ENCODE results near the gene FPGS.
"Not testable (repeated sequence)": the region's sequence is repeated elsewhere in the genome, so short reads cannot be mapped to it uniquely, and the experiment has no call there.

The FPGS gene

GRCh38 chr9:127841087-127841835 lies 38.6 kb downstream of the FPGS start:
- no peak for DNase-seq

GRCh38 chr9:127844821-127845359 lies 42.2 kb downstream of the FPGS start:
- no peak for DNase-seq

- DNase-seq, result not testable (repeated sequence)
Observed at GRCh38 chr9:127845619-127846018, 42.9 kb downstream of the FPGS start.

- no peak for DNase-seq
Observed at GRCh38 chr9:127846443-127847177, 43.9 kb downstream of the FPGS start.

GRCh38 chr9:127847178-127847510 lies 44.5 kb downstream of the FPGS start:
- DNase-seq, result no peak

- no peak for DNase-seq
Observed at GRCh38 chr9:127847833-127848755, 45.4 kb downstream of the FPGS start.

GRCh38 chr9:127848756-127849504 lies 46.2 kb downstream of the FPGS start:
- DNase-seq, result no peak

- no peak for DNase-seq
Observed at GRCh38 chr9:127850286-127850830, 47.7 kb downstream of the FPGS start.

- DNase-seq, result no peak
Observed at GRCh38 chr9:127852829-127853228, 50.1 kb downstream of the FPGS start.

GRCh38 chr9:127853312-127854183 lies 50.9 kb downstream of the FPGS start:
- DNase-seq, result no peak

GRCh38 chr9:127854184-127854806 lies 51.6 kb downstream of the FPGS start, which contains the start of gene ENG:
Gene ENG (minus strand): TSS chr9:127854658. CDS start chr9:127854355, 303 bp downstream.
- no peak for DNase-seq

GRCh38 chr9:127854960-127855359 lies 52.3 kb downstream of the FPGS start:
- DNase-seq, result no peak

GRCh38 chr9:127855522-127855921 lies 52.8 kb downstream of the FPGS start:
- DNase-seq, result no peak

- no peak for DNase-seq
Observed at GRCh38 chr9:127856094-127856728, 53.5 kb downstream of the FPGS start.

GRCh38 chr9:127856729-127857116 lies 54.0 kb downstream of the FPGS start:
- no peak for DNase-seq

- DNase-seq, result no peak
Observed at GRCh38 chr9:127857278-127857677, 54.6 kb downstream of the FPGS start.

- no peak for DNase-seq
Observed at GRCh38 chr9:127858041-127858512, 55.4 kb downstream of the FPGS start.

- DNase-seq, result no peak
Observed at GRCh38 chr9:127860260-127860659, 57.6 kb downstream of the FPGS start.

GRCh38 chr9:127860779-127861178 lies 58.1 kb downstream of the FPGS start:
- no peak for DNase-seq

Data from OCI-M1 (cell line).